ENCODE measurements around the gene OXER1.

DNA sequence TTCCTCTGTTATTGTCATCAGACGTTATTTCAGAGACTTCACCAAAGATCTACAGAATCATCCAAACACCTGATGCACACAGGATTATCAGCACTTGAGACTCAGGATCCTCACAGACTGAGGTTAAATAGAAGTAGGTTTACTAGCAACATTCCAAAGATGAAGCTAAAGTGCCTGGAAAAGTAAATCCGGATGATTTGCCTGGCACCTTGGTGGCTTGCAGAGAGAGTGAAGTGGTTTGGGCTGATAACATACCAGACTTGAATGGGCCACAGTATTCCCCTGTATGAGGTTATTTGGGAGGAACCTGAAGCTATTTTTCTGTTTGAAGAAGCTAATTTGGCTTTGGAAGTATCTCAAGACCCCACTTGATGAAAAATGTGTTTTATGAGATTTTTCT lies 51.0 kb downstream of the OXER1 start:
- TF ChIP-seq YY1 (IDR thresholded peaks at IDR 0.05; ENCODE audit: insufficient read depth, insufficient replicate concordance, low read depth, low read length) (no peak), POLR2AphosphoS5 (IDR thresholded peaks at IDR 0.05; ENCODE audit: low read depth, low read length) (no peak), CBFB (CRISPR knock-in tag; IDR thresholded peaks at IDR 0.05) (no peak), EZH2 (conservative IDR thresholded peaks at IDR 0.05; ENCODE audit: low read depth, low read length) (no peak), KDM1A (CRISPR knock-in tag; IDR thresholded peaks at IDR 0.05) (no peak)
- TF ChIP-seq, protein P1, sequence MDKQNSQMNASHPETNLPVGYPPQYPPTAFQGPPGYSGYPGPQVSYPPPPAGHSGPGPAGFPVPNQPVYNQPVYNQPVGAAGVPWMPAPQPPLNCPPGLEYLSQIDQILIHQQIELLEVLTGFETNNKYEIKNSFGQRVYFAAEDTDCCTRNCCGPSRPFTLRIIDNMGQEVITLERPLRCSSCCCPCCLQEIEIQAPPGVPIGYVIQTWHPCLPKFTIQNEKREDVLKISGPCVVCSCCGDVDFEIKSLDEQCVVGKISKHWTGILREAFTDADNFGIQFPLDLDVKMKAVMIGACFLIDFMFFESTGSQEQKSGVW (CRISPR knock-in tag; IDR thresholded peaks at IDR 0.05; ENCODE audit: borderline replicate concordance), result no peak
- TF ChIP-seq, protein P2, sequence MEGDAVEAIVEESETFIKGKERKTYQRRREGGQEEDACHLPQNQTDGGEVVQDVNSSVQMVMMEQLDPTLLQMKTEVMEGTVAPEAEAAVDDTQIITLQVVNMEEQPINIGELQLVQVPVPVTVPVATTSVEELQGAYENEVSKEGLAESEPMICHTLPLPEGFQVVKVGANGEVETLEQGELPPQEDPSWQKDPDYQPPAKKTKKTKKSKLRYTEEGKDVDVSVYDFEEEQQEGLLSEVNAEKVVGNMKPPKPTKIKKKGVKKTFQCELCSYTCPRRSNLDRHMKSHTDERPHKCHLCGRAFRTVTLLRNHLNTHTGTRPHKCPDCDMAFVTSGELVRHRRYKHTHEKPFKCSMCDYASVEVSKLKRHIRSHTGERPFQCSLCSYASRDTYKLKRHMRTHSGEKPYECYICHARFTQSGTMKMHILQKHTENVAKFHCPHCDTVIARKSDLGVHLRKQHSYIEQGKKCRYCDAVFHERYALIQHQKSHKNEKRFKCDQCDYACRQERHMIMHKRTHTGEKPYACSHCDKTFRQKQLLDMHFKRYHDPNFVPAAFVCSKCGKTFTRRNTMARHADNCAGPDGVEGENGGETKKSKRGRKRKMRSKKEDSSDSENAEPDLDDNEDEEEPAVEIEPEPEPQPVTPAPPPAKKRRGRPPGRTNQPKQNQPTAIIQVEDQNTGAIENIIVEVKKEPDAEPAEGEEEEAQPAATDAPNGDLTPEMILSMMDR (CRISPR knock-in tag; IDR thresholded peaks at IDR 0.05), result no peak
